Breast epithelium (tissue), 3 donors: Measurements from ENCODE around the gene REL.

Experiments used
- POLR2A ChIP-seq: fragments of 450-650 bp; IDR thresholded peaks from one replicate; pipeline ENCODE4 v1.6.1; 2016; ENCODE audit warnings: antibody characterized with exemption, mild to moderate bottlenecking, moderate library complexity
- POLR2AphosphoS5 ChIP-seq, 3 donors: sonication (generic); formaldehyde crosslinking; IDR thresholded peaks; one replicate each; pipeline ENCODE4 v1.6.1; 2017; ENCODE audit warnings: antibody characterized with exemption in 3 of 3
- TF ChIP-seq, protein P1 (sequence below), 3 donors: fragments of 450-650 bp; IDR thresholded peaks; one replicate each; pipeline ENCODE4 v1.5.1; 2016 to 2017; ENCODE audit warnings: antibody characterized with exemption in 3 of 3, mild to moderate bottlenecking in 3 of 3, moderate library complexity in 3 of 3

DNA sequence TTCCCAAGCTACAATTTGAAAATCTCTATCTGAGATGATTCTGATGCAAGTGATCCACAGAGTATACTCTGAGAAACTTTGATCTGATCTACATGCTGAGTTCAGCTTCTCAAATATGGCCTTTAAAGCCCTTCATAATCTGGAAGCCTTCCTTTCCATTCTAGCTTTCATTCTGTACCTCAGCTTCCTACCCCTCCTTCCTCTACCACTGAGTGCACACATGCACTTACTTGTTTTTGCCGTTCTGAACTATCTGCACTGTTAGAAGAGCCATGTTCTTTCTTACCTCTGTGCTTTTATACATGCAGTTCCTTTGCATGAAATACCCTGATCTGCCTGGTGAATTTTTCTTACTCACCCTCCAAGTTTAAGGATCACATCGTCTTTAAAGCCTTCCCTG, 25.0 kb downstream of the REL start:
- TF ChIP-seq, protein P1, sequence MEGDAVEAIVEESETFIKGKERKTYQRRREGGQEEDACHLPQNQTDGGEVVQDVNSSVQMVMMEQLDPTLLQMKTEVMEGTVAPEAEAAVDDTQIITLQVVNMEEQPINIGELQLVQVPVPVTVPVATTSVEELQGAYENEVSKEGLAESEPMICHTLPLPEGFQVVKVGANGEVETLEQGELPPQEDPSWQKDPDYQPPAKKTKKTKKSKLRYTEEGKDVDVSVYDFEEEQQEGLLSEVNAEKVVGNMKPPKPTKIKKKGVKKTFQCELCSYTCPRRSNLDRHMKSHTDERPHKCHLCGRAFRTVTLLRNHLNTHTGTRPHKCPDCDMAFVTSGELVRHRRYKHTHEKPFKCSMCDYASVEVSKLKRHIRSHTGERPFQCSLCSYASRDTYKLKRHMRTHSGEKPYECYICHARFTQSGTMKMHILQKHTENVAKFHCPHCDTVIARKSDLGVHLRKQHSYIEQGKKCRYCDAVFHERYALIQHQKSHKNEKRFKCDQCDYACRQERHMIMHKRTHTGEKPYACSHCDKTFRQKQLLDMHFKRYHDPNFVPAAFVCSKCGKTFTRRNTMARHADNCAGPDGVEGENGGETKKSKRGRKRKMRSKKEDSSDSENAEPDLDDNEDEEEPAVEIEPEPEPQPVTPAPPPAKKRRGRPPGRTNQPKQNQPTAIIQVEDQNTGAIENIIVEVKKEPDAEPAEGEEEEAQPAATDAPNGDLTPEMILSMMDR (IDR thresholded peaks at IDR 0.05), result no peak
- no peak for TF ChIP-seq POLR2A
- no peak for TF ChIP-seq POLR2AphosphoS5 (IDR thresholded peaks at IDR 0.05)
